Liver (tissue), 9 donors: ENCODE measurements around the gene LRRC26. TPM values are rescaled to one million over a fixed set of nuclear protein-coding genes. Genes with fewer than 3 reads are reported as not detected.
A peak's percentile ranks its signal among the peaks of the same experiment; 100 is the strongest.

Experiments
- DNase-seq: peaks from one replicate; pipeline ENCODE4 v3.0.0-alpha.2; 2017; ENCODE audit warnings: low spot score
- H3K27ac ChIP-seq, 2 donors: one replicate each; pipeline ENCODE4 v1.7.0; 2013; ENCODE audit warnings: inconsistent platforms in 2 of 2, low read length in 2 of 2, control low read depth in 1 of 2, low read depth in 1 of 2, mild to moderate bottlenecking in 1 of 2
- H3K27me3 ChIP-seq, 4 donors: one replicate each; pipeline versions ENCODE4 v1.6.1 to v1.7.0; 2013; ENCODE audit warnings: low read length in 3 of 4, inconsistent platforms in 1 of 4, mild to moderate bottlenecking in 1 of 4, moderate library complexity in 1 of 4; ENCODE audit not compliant: control insufficient read depth in 4 of 4, insufficient read depth in 4 of 4
- H3K36me3 ChIP-seq, 4 donors: one replicate each; pipeline versions ENCODE4 v1.6.1 to v1.7.0; 2013; ENCODE audit warnings: low read length in 3 of 4, mild to moderate bottlenecking in 3 of 4, low read depth in 1 of 4, moderate library complexity in 1 of 4; ENCODE audit not compliant: control insufficient read depth in 4 of 4, insufficient read depth in 3 of 4
- H3K4me1 ChIP-seq, 4 donors: one replicate each; pipeline versions ENCODE4 v1.6.1 to v1.7.0; 2013; ENCODE audit warnings: low read length in 3 of 4, mild to moderate bottlenecking in 3 of 4, moderate library complexity in 1 of 4; ENCODE audit not compliant: control insufficient read depth in 4 of 4, insufficient read depth in 4 of 4
- H3K4me3 ChIP-seq, 3 donors: one replicate each; pipeline versions ENCODE4 v1.6.1 to v1.7.0; 2013; ENCODE audit warnings: low read length in 3 of 3, control low read depth in 1 of 3, low read depth in 1 of 3, mild to moderate bottlenecking in 1 of 3
- H3K9ac ChIP-seq, 2 donors: one replicate each; pipeline ENCODE4 v1.7.0; 2013; ENCODE audit warnings: low read length in 2 of 2, mild to moderate bottlenecking in 2 of 2, moderate library complexity in 2 of 2, control low read depth in 1 of 2, low read depth in 1 of 2
- H3K9me3 ChIP-seq, 4 donors: one replicate each; pipeline versions ENCODE4 v1.6.1 to v1.7.0; 2013; ENCODE audit warnings: low read length in 3 of 4; ENCODE audit not compliant: control insufficient read depth in 4 of 4
- CTCF ChIP-seq: fragments of 150-350 bp; IDR thresholded peaks from 2 replicates; pipeline ENCODE4 v1.5.1; 2017; ENCODE audit warnings: improper control_type of control experiment, low read depth, low read length; ENCODE audit not compliant: missing input control
- FOXA2 ChIP-seq: IDR thresholded peaks from 2 replicates; pipeline ENCODE4 v1.6.1; 2016; ENCODE audit warnings: antibody characterized with exemption
- GABPA ChIP-seq, 2 donors: IDR thresholded peaks in 1 of 2; conservative IDR thresholded peaks in 1 of 2; 2 replicates each; pipeline ENCODE4 v1.6.1; 2016; ENCODE audit warnings: antibody characterized with exemption in 2 of 2, mild to moderate bottlenecking in 1 of 2, moderate library complexity in 1 of 2
- HNF4A ChIP-seq, 2 donors: conservative IDR thresholded peaks; 2 replicates each; pipeline ENCODE4 v1.6.1; 2016; ENCODE audit warnings: antibody characterized with exemption in 2 of 2, mild to moderate bottlenecking in 2 of 2
- HNF4G ChIP-seq: IDR thresholded peaks from 2 replicates; pipeline ENCODE4 v1.6.1; 2016; ENCODE audit warnings: antibody characterized with exemption
- JUND ChIP-seq, 2 donors: IDR thresholded peaks; 2 replicates each; pipeline ENCODE4 v1.6.1; 2016; ENCODE audit warnings: antibody characterized with exemption in 2 of 2
- NR2F2 ChIP-seq: IDR thresholded peaks from 2 replicates; pipeline ENCODE4 v1.6.1; 2016; ENCODE audit warnings: antibody characterized with exemption
- RXRA ChIP-seq, 2 donors: IDR thresholded peaks; 2 replicates each; pipeline ENCODE4 v1.6.1; 2017 to 2018; ENCODE audit warnings: antibody characterized with exemption in 2 of 2, mild to moderate bottlenecking in 1 of 2
- SP1 ChIP-seq: IDR thresholded peaks from 2 replicates; pipeline ENCODE4 v1.6.1; 2018; ENCODE audit warnings: antibody characterized with exemption, mild to moderate bottlenecking
- YY1 ChIP-seq: IDR thresholded peaks from 2 replicates; pipeline ENCODE4 v1.6.1; 2016; ENCODE audit warnings: antibody characterized with exemption, mild to moderate bottlenecking
- WGBS: extraction: QIAGEN DNeasy Blood & Tissue Kit; methylation state at CpG from one replicate; pipeline ENCODE4 v1.1.7; 2013; 5-methylcytosine and 5-hydroxymethylcytosine counted together
- polyA plus RNA-seq, 2 donors: library from polyadenylated mRNA; stranded (reverse) in 1 of 2; unstranded in 1 of 2; fragments of 200-250 nt in 1 of 2; fragments of >200 nt in 1 of 2; fragmentation: Nextera tagmentation in 1 of 2; extraction: Ambion mirVana in 1 of 2; gene quantifications; one replicate each; pipeline versions ENCODE4 v1.2.1 to v1.2.3, GENCODE V29; 2013 to 2015
- total RNA-seq, 2 donors: library from RNA; depleted of rRNA; stranded (reverse); fragments of >200 nt; gene quantifications; one replicate each; pipeline ENCODE4 v1.2.3, GENCODE V29; 2014
- TF ChIP-seq, protein P1 (sequence below): IDR thresholded peaks from 2 replicates; pipeline ENCODE4 v1.6.1; 2016; ENCODE audit warnings: antibody characterized with exemption
- TF ChIP-seq, protein P2 (sequence below): IDR thresholded peaks from 2 replicates; pipeline ENCODE4 v1.6.1; 2016; ENCODE audit warnings: antibody characterized with exemption
- TF ChIP-seq, protein P3 (sequence below): IDR thresholded peaks from 2 replicates; pipeline ENCODE4 v1.6.1; 2016; ENCODE audit warnings: antibody characterized with exemption, mild to moderate bottlenecking
- donor health status: healthy.
- donor health status: healthy.
- donor health status: healthy.
- donor health status: healthy.
- donor health status: healthy.

LRRC26 gene
- total and polyA plus RNA-seq, 4 donors: 0.09 to 0.17 TPM; not detected in 2

GRCh38 chr9:137198051-137198901 is 28.4 kb upstream of the LRRC26 start (continued):
- TF ChIP-seq, protein P1, sequence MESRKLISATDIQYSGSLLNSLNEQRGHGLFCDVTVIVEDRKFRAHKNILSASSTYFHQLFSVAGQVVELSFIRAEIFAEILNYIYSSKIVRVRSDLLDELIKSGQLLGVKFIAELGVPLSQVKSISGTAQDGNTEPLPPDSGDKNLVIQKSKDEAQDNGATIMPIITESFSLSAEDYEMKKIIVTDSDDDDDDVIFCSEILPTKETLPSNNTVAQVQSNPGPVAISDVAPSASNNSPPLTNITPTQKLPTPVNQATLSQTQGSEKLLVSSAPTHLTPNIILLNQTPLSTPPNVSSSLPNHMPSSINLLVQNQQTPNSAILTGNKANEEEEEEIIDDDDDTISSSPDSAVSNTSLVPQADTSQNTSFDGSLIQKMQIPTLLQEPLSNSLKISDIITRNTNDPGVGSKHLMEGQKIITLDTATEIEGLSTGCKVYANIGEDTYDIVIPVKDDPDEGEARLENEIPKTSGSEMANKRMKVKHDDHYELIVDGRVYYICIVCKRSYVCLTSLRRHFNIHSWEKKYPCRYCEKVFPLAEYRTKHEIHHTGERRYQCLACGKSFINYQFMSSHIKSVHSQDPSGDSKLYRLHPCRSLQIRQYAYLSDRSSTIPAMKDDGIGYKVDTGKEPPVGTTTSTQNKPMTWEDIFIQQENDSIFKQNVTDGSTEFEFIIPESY: no peak
- TF ChIP-seq FOXA2 (peak; percentile 27), CTCF (no peak), RXRA (IDR thresholded peaks at IDR 0.05) (peak; percentile 78 to 86)

GRCh38 chr9:137195525-137196220 is 25.8 kb upstream of the LRRC26 start:
- 56% methylated on average over 21 of the region's 21 CpGs for WGBS
- no peak overlapping the region for H3K9ac ChIP-seq
- H3K27ac ChIP-seq: peak overlapping the region in 1 of 2 donors; percentile 41
- H3K36me3 ChIP-seq: peaks cover 0 to 12% (median 3%) of the 10 kb centered on the region in 4 donors
- TF ChIP-seq SP1: no peak
- TF ChIP-seq FOXA2: no peak
- peak in 1 of 2 donors; percentile 53 for TF ChIP-seq RXRA (IDR thresholded peaks at IDR 0.05)
- TF ChIP-seq HNF4G: no peak
- TF ChIP-seq, protein P2, sequence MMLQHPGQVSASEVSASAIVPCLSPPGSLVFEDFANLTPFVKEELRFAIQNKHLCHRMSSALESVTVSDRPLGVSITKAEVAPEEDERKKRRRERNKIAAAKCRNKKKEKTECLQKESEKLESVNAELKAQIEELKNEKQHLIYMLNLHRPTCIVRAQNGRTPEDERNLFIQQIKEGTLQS: no peak
- TF ChIP-seq GABPA (IDR thresholded peaks at IDR 0.05 in 1 of 2, conservative IDR thresholded peaks at IDR 0.05 in 1 of 2): peak in 1 of 2 donors; percentile 21
- TF ChIP-seq HNF4A (conservative IDR thresholded peaks at IDR 0.05): peak in 1 of 2 donors; percentile 59
- no peaks in the 10 kb centered on the region for H3K27me3 ChIP-seq
- peak overlapping the region in 2 of 3 donors; percentile 11 to 28 for H3K4me3 ChIP-seq
- DNase-seq: peak; percentile 56
- no peaks in the 10 kb centered on the region for H3K9me3 ChIP-seq
- H3K4me1 ChIP-seq: peaks cover 21 to 67% (median 50%) of the 10 kb centered on the region in 4 donors

DNA sequence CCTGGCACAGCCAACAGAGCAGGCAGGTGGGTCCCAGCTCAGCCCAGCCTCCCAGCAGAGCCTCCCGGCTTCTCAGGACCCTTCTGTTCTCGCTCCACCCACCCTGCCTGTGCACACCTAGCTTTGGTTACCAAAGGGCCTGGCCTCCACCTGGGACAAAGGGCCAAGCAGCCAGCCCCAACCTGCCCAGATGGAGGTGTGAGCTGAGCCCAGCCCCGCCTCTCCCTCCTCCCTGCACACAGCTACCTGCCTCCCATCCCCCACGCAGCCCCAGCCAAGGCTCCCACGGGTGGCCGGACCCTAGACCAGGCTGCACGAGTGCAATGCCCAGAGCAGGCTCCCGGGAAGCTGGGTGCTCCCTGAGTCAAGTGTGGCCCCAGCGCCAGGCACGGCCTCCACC is 25.1 kb upstream of the LRRC26 start:
- DNase-seq: no peak
- Histone ChIP-seq H3K27me3 (no peaks in the 10 kb centered on the region), H3K4me3 (peak overlapping the region in 1 of 3 donors; percentile 11), H3K9me3 (no peaks in the 10 kb centered on the region), H3K9ac (peak overlapping the region in 1 of 2 donors; percentile 10), H3K4me1 (peaks cover 24 to 75% (median 57%) of the 10 kb centered on the region in 4 donors), H3K36me3 (peaks cover 2 to 16% (median 5%) of the 10 kb centered on the region in 4 donors), H3K27ac (peak overlapping the region in 1 of 2 donors; percentile 41)
- TF ChIP-seq YY1: no peak
- TF ChIP-seq, protein P3, sequence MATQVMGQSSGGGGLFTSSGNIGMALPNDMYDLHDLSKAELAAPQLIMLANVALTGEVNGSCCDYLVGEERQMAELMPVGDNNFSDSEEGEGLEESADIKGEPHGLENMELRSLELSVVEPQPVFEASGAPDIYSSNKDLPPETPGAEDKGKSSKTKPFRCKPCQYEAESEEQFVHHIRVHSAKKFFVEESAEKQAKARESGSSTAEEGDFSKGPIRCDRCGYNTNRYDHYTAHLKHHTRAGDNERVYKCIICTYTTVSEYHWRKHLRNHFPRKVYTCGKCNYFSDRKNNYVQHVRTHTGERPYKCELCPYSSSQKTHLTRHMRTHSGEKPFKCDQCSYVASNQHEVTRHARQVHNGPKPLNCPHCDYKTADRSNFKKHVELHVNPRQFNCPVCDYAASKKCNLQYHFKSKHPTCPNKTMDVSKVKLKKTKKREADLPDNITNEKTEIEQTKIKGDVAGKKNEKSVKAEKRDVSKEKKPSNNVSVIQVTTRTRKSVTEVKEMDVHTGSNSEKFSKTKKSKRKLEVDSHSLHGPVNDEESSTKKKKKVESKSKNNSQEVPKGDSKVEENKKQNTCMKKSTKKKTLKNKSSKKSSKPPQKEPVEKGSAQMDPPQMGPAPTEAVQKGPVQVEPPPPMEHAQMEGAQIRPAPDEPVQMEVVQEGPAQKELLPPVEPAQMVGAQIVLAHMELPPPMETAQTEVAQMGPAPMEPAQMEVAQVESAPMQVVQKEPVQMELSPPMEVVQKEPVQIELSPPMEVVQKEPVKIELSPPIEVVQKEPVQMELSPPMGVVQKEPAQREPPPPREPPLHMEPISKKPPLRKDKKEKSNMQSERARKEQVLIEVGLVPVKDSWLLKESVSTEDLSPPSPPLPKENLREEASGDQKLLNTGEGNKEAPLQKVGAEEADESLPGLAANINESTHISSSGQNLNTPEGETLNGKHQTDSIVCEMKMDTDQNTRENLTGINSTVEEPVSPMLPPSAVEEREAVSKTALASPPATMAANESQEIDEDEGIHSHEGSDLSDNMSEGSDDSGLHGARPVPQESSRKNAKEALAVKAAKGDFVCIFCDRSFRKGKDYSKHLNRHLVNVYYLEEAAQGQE: no peak
- no peak for TF ChIP-seq GABPA (IDR thresholded peaks at IDR 0.05 in 1 of 2, conservative IDR thresholded peaks at IDR 0.05 in 1 of 2)
- TF ChIP-seq FOXA2: no peak
- TF ChIP-seq JUND (IDR thresholded peaks at IDR 0.05): no peak
- TF ChIP-seq NR2F2: no peak
- WGBS: 57% methylated on average over 10 of the region's 10 CpGs
